GM18909 (cell line): ENCODE results near the gene IFT122.

Experiments used
- ATAC-seq: cut with Tn5 transposase; IDR thresholded peaks from one replicate; pipeline ENCODE4 v1.9.1; 2021; ENCODE audit warnings: mild to moderate bottlenecking; ENCODE audit not compliant: unreplicated experiment, poor library complexity

IFT122 gene

DNA sequence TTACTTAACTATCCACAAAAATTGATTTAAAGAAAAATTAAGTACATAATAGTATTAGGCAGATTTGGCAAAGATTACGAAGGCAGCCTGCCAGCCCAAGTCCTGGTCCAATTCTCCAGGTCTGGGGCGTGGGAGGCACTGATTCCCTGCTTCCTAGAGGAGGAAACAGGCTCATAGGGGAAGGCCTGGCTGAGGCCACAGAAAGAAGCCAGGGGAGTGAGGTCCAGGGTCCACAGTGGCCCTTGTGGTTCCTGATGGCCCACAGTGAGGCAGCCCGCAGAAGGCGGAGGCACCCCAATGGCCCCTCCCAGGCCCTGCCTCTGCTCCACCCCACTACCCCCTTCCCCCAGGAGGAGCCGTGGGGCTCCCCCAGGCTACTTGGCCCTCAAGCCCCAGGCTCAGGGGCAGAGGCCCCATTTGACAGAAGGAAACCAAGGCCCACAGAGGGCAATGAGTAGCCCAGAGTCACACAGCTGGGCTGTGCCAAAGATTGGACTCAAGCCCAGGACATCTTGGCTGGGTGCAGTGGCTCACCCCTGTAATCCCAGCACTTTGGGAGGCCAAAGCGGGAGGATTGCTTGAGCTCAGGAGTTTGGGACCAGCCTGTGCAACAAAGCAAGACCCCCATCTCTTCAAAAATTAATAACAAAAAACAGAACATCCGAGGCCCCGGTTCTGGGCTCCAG is 124.0 kb downstream of the IFT122 start:
- no peak for ATAC-seq

DNA sequence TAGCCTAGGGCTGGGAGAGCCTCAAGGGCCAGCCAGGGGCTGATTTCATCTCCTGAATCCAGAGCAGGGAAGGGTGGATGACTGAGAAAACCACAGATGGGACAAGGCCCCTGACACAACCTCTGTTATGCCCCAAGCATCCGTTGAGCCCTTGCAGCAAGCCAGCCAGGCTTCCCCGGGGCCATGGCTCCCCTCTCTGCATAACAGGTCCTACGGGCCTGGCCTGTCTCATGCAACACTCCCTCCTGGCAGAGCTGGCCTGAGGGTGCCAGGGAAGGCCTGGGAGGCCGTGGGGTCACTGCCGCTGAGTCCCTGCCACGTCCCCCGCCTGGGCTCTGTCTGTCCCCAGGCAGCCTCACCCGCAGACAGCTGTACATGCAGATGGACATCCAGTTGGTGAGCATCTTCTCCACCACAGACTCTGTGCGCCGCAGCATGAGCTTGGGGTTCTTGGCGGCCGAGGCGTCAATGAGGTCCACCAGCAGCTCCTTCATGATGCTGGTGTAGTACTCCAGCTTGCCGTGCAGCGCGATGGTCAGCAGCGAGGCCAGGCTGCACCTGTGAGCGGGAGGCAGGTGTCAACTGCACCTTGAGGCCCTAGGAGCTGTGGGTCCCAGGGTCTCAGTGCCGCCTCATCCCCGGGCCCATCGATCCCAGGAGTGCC is 125.1 kb downstream of the IFT122 start:
- no peak for ATAC-seq

DNA sequence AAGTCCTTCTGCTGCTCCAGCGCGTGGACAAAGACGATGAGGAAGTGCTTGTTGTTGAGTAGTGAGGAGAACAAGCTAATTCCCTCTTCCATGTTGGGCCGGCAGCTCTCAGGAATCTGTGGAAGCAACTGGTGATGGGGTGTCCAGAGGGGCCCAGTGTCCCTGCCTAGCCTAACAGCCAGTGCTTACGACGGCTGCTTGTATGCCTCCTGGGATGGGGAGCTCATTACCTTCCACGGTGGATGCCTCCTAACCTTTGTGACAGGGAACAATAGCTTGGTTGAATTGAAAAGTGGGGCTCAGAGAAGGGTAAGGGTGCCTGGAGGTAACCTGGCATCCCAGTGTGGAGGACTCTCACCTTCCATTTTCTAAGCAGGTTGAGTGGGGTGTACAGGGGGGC is 125.9 kb downstream of the IFT122 start:
- no peak for ATAC-seq

DNA sequence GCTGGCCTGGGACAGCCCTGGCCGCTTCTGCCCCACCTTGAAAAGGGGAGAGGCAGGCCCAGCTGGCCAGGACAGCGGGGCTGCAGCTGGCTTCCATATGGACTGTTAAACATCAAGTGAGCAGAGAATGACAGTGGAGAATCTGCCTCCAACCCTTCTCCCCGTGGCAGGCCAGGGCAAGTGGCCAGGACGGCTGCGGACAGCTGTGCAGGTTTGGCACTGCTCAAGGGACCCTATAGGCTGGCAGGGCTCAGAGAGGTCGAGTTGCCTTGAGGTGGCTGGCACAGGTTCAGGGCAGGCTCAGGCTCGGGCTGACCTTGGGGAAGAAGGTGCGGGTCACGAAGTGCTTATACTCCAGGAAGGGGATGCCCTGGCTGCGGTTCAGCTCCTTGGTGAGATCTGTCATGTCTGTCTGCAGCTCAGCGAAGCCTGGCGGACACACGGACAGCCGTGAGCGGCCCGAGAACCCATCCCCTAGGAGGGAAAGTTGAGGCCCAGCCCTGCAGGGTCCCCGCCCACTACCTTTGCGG is 127.2 kb downstream of the IFT122 start:
- ATAC-seq = no peak

DNA sequence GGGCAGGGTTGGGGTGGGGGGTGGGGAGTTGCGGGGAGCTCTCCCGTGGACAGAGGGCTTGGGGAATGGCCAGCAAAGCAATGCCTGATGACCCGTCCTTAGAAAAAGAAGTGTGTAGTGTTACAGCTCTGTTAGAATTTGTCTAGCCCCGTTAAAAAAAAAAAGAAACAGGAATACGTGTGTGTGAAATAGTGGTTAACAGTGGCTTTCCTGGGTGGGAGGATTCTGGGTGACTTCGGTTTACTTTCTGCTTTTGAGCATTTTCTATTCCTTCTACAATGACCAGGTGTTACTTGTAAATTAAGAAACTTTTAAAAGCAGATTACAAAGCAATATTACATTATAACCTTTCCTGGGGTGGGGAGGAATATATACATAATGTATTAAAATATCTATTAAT is 127.9 kb downstream of the IFT122 start:
- ATAC-seq = no peak

DNA sequence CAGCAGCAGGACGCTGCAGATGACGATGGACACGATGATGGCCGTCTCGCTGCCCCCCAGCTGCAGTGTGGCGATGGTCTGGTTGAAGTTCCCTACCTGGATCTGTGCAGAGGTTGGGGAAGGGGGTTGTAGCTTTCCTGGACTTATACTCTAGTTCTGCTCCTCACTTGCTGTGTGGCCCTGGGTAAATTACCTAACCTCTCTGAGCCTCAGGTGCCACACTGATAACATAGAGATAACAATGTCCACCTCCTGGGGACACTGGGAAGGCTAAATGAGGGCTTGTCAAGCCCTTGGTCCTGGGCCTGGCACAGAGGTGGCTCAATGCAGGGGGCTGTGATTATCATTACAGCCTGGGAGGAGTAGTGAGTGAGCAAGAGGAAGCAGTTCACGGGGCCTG is 129.8 kb downstream of the IFT122 start:
- no peak for ATAC-seq
